Measurements from ENCODE around the gene PTK7. TPM values are rescaled to one million over a fixed set of nuclear protein-coding genes. Genes with fewer than 3 reads are reported as not detected.

Gene PTK7
- total and polyA plus RNA-seq, 2 donors (not counting 3 experiments of a cell fraction or from before 2014, with no cell fraction given), result 41.9 to 65.6 TPM

- Histone ChIP-seq H3K79me2 (ENCODE audit: control insufficient read depth, insufficient read depth, low read length) (no peaks in the 10 kb centered on the region), H3K27me3 (ENCODE audit: control insufficient read depth in 2 of 2, insufficient read depth in 2 of 2, low read length in 2 of 2) (no peaks in the 10 kb centered on the region), H4K20me1 (replicated peaks; ENCODE audit: control insufficient read depth, extremely low read depth, insufficient read depth, low read length) (no peaks in the 10 kb centered on the region), H3K4me3 (replicated peaks in 1 of 3; ENCODE audit: insufficient read depth in 1 of 3, low read depth in 1 of 3, low read length in 3 of 3) (no peak overlapping the region), H3K27ac (ENCODE audit: insufficient read depth, low read depth, low read length) (no peak overlapping the region), H3K4me1 (ENCODE audit: control insufficient read depth, extremely low read depth, insufficient read depth, low read length) (no peaks in the 10 kb centered on the region), H3K9me3 (replicated peaks; ENCODE audit: control insufficient read depth, insufficient read depth, low read length) (no peaks in the 10 kb centered on the region), H2AFZ (ENCODE audit: low read depth, low read length) (no peak overlapping the region), H3K36me3 (ENCODE audit: control insufficient read depth in 2 of 2, extremely low read depth in 1 of 2, insufficient read depth in 2 of 2, low read length in 2 of 2) (peaks cover 5 to 20% of the 10 kb centered on the region in 2 experiments), H3K4me2 (ENCODE audit: insufficient read depth, low read length) (no peak overlapping the region), H3K9ac (replicated peaks; ENCODE audit: extremely low read depth, insufficient read depth, low read length) (no peak overlapping the region), H3K9me1 (replicated peaks; ENCODE audit: control insufficient read depth, extremely low read depth, insufficient read depth, low read length) (no peaks in the 10 kb centered on the region)
- POLR2A ChIA-PET, result no interaction called here
- CTCF ChIA-PET, result interaction anchor here (1.6 to 2.7 kb wide), 2 partner anchors 39 kb away, joined by 3 to 10 read pairs; partner anchors contain the start of gene DNPH1
- intact Hi-C loops (cut with micrococcal nuclease), result no loop called here
- dilution Hi-C loops (cut with MboI; ENCODE audit: extremely low pct_ligation_motif_present, low sequenced_read_pairs), result no loop called here
- DNase-seq (ENCODE audit: low read depth, low spot score) (no peak), FAIRE-seq (peak; percentile 28)
- TF ChIP-seq MYC (IDR thresholded peaks at IDR 0.05; ENCODE audit: low read depth, low read length) (no peak), POLR2A (IDR thresholded peaks at IDR 0.05; ENCODE audit: low read depth, low read length) (no peak), GATA2 (IDR thresholded peaks at IDR 0.05; ENCODE audit: insufficient read depth, insufficient read length, low read depth, low read length) (no peak), EZH2 (IDR thresholded peaks at IDR 0.05; ENCODE audit: borderline replicate concordance, low read depth, low read length, severe bottlenecking) (no peak), POLR2AphosphoS5 (IDR thresholded peaks at IDR 0.05; ENCODE audit: insufficient read depth, low read depth, low read length) (no peak), FOS (IDR thresholded peaks at IDR 0.05; ENCODE audit: borderline replicate concordance, insufficient read depth, low read length) (no peak), JUN (IDR thresholded peaks at IDR 0.05; ENCODE audit: borderline replicate concordance, insufficient read depth, insufficient read length, low read depth) (no peak), MAX (IDR thresholded peaks at IDR 0.05; ENCODE audit: insufficient read depth, insufficient read length) (no peak), CTCF (IDR thresholded peaks at IDR 0.05; ENCODE audit: extremely low read depth in 1 of 2, insufficient read depth in 1 of 2, low read depth in 1 of 2, low read length in 2 of 2) (no peak)
- no TSS peak for BruUV-seq (replicated peaks)
These were observed 113.7 kb downstream of the PTK7 start for GRCh38 chr6:43189776-43190304.
